ENCODE results near the gene WDR87.
A peak's percentile ranks its signal among the peaks of the same experiment; 100 is the strongest.

The WDR87 gene

DNA sequence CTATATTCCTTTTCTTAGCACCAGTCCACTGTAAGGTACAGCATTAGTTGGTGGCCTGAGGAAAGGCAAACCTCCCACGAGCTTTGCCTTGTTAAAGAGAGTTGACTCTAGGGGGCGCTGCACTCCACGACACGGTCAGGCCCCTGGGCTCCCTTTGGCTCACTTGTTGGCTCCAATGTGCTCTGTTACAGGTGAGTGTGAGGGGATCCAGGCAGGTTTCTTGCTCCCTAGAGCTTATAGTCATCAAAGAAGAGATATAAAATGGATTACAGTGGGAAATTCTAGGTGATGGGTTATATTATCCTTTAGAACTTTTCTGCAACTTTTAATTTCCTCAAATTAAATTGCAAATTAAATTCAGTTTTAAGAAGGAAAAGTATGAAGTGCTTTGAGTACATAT is 3.7 kb downstream of the WDR87 start:
- Histone ChIP-seq H3K36me3 (replicated peaks) (no peaks in the 10 kb centered on the region), H3K4me3 (ENCODE audit: low read depth, low read length) (no peak overlapping the region), H3K27me3 (replicated peaks) (no peaks in the 10 kb centered on the region), H3K27ac (no peak overlapping the region)
- DNase-seq: peak; percentile 66
- in situ Hi-C loops (cut with HindIII; ENCODE audit: low pct_ligation_motif_present, low sequenced_read_pairs): no loop called here
- TF ChIP-seq, protein P1, sequence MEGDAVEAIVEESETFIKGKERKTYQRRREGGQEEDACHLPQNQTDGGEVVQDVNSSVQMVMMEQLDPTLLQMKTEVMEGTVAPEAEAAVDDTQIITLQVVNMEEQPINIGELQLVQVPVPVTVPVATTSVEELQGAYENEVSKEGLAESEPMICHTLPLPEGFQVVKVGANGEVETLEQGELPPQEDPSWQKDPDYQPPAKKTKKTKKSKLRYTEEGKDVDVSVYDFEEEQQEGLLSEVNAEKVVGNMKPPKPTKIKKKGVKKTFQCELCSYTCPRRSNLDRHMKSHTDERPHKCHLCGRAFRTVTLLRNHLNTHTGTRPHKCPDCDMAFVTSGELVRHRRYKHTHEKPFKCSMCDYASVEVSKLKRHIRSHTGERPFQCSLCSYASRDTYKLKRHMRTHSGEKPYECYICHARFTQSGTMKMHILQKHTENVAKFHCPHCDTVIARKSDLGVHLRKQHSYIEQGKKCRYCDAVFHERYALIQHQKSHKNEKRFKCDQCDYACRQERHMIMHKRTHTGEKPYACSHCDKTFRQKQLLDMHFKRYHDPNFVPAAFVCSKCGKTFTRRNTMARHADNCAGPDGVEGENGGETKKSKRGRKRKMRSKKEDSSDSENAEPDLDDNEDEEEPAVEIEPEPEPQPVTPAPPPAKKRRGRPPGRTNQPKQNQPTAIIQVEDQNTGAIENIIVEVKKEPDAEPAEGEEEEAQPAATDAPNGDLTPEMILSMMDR (IDR thresholded peaks at IDR 0.05; ENCODE audit: low read depth, low read length, missing control alignments): peak; percentile 87

DNA sequence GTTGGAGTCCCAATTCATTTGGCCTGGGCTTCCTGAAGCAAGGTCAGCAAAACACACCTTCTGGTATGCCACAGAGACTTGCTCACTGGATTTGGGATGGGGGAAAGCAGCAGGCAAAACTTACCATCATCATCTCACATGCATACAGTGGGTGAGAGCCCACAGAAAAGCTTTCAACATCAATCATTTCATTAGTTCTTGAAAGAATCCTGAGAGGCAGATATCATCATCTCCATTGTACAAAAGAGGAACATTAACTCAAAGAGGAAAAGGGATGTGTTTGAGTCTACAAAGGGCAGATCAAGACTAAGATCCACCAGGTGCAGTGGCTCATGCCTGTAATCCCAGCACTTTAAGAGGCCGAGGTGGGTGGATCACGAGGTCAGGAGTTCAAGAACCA is 6.4 kb downstream of the WDR87 start:
- in situ Hi-C loops (cut with HindIII; ENCODE audit: low pct_ligation_motif_present, low sequenced_read_pairs): no loop called here
- H3K36me3 ChIP-seq (replicated peaks): no peaks in the 10 kb centered on the region
- no peak overlapping the region for H3K27ac ChIP-seq
- H3K4me3 ChIP-seq (ENCODE audit: low read depth, low read length): no peak overlapping the region
- TF ChIP-seq, protein P1 (IDR thresholded peaks at IDR 0.05; ENCODE audit: low read depth, low read length, missing control alignments): no peak
- DNase-seq: no peak
- H3K27me3 ChIP-seq (replicated peaks): no peaks in the 10 kb centered on the region

DNA sequence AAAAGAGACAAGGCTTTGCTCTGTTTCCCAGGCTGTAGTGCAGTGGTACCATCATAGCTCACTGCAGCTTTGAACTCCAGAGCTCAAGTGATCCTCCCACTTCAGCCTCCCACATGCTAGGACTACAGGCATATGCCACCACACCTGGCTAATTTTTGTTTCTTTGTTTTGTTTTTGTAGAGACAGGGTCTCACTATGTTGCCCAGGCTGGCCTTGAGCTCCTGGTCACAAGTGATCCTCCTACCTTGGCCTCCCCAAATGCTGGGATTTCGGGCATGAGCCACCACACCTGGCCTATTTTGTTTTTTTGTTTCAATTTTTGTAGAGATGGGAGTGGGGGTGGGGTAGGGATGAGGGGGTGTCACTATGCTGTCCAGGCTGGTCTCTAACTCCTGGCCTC is 6.9 kb downstream of the WDR87 start:
- TF ChIP-seq, protein P1 (IDR thresholded peaks at IDR 0.05; ENCODE audit: low read depth, low read length, missing control alignments): no peak
- in situ Hi-C loops (cut with HindIII; ENCODE audit: low pct_ligation_motif_present, low sequenced_read_pairs): no loop called here

DNA sequence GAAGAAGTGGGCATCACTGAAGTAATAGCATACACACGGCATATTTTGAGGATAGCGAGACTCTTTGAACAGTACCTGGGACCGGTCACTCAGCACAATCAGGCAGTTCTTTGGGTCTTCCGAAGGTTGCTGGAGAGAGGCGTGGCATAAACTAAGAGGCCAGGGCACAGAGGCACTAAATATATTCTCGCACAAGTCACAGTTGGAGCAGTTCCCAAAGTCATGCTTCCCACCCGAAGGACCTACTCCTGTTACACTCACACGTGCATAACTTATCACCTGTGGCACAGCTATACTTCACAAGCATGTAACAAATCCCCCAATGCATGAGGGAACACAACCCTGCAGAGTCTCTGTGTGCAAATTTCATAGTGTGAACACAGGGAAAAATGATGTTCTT is 10.2 kb downstream of the WDR87 start:
- Histone ChIP-seq H3K4me3 (ENCODE audit: low read depth, low read length) (no peak overlapping the region), H3K27me3 (replicated peaks) (no peaks in the 10 kb centered on the region), H3K27ac (no peak overlapping the region), H3K36me3 (replicated peaks) (no peaks in the 10 kb centered on the region)
- DNase-seq: no peak
- in situ Hi-C loops (cut with HindIII; ENCODE audit: low pct_ligation_motif_present, low sequenced_read_pairs): no loop called here
- TF ChIP-seq, protein P1 (IDR thresholded peaks at IDR 0.05; ENCODE audit: low read depth, low read length, missing control alignments): no peak

More for the DNA sequence above, 6.9 kb downstream of the WDR87 start:
- DNase-seq: no peak
- Histone ChIP-seq H3K4me3 (ENCODE audit: low read depth, low read length) (no peak overlapping the region), H3K27me3 (replicated peaks) (no peaks in the 10 kb centered on the region), H3K27ac (no peak overlapping the region), H3K36me3 (replicated peaks) (no peaks in the 10 kb centered on the region)

DNA sequence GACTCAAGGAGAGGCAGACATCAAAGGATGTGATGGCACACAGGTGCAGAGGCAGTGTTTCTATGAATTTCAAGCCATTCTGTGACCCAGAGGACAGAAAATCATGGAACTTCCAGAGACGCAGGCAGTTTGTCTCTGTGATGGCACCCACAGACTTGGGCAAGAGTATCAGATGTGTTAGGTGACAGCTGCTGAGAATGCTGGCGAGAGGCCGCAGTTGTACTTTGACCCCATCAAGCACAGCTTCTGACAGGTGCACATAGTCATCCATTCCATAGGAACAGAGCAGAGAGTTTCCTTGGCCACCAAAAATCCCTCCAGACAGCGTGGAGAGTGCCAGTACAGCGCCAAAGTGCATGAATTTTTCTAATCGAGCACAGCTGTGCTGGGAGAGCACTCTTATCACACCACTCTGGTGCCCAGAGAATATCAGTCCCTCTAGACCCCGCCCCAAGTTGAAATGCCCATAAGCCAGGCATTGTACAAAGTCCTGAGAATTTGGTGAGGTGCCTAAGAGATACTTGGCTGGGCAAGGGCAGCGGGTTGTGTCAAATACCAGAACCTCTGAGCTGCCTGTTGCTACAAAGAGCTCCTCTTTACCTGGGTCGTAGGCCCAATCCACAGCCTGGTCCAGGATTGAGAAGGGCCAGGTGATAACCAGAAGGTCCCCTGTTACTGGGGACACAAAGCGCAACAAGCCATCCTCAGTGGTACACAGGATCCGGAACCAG is 12.4 kb downstream of the WDR87 start:
- Histone ChIP-seq H3K27me3 (replicated peaks) (no peaks in the 10 kb centered on the region), H3K36me3 (replicated peaks) (no peaks in the 10 kb centered on the region), H3K4me3 (ENCODE audit: low read depth, low read length) (no peak overlapping the region), H3K27ac (no peak overlapping the region)
- no peak for DNase-seq
- in situ Hi-C loops (cut with HindIII; ENCODE audit: low pct_ligation_motif_present, low sequenced_read_pairs): no loop called here
- TF ChIP-seq, protein P1 (IDR thresholded peaks at IDR 0.05; ENCODE audit: low read depth, low read length, missing control alignments): no peak

DNA sequence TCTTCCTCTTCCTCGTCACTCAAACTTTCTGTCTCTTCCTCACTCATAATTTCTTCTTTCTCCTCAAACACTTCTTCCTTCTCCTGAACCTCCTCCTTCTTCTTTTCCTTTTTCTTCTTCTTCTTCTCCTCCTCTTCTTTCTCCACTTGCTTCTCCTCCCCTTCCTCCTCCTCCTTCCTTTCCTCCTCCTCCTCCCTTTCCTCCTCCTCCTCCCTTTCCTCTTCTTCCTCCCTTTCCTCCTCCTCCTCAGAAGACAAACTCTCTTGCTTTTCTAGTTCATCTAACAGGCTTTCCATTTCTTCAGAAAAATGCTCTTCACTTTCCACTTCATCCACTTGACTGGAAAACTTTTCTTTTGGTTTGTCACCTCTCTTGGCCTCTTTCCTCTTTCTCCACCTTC is 19.8 kb downstream of the WDR87 start:
- TF ChIP-seq, protein P1 (IDR thresholded peaks at IDR 0.05; ENCODE audit: low read depth, low read length, missing control alignments): no peak
- H3K27ac ChIP-seq: no peak overlapping the region
- in situ Hi-C loops (cut with HindIII; ENCODE audit: low pct_ligation_motif_present, low sequenced_read_pairs): no loop called here
- H3K36me3 ChIP-seq (replicated peaks): no peaks in the 10 kb centered on the region
- H3K27me3 ChIP-seq (replicated peaks): peaks cover 2% of the 10 kb centered on the region
- no peak for DNase-seq
- H3K4me3 ChIP-seq (ENCODE audit: low read depth, low read length): no peak overlapping the region
